NCI-H2081 treated with DMSO at 0.1 percent for 48 hours (cell line): Measurements from ENCODE around the gene LRFN2.

Experiments
- DNase-seq: peaks from one replicate; lab custom pipeline; 2025; lab: John Stamatoyannopoulos, UW

LRFN2 gene

DNA sequence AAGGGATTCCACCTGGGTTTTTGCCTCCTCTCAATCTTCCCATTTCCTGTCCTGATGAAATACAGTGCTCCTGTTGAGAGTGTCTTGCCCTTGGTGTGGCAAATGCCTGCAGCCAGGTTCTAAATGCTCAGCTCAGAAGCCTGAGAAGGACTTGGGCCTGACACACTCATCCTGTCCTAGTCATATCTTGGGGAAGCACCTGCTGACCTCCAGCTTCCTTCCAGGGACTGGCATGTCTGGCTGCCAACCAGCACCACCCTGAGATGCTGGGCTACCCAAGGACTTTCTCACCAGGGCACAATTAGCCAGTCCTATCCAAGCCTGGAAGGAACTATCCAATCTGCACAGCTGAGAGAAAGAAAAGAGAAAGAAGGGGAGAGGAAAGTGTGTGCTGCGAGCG lies 43.4 kb downstream of the LRFN2 start:
- no peak for DNase-seq

DNA sequence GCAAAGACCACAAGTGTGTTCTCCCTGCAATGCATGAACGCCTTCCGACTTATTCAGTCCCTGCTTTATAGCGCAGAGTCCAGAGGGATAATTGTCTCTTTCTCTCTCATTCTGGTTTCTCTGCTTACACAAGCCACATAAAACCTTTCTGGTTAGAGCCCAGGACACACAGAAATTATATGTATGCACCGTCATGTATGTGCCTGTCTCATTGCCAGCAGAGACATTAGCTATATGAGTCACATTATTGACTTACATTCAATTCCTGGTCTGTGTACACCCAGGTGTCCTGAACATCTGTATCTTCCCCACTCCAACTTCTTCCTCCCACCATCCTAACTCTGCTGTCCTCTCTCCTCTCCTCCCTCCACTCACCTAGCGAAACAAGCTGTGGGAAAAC lies 44.0 kb downstream of the LRFN2 start:
- no peak for DNase-seq

DNA sequence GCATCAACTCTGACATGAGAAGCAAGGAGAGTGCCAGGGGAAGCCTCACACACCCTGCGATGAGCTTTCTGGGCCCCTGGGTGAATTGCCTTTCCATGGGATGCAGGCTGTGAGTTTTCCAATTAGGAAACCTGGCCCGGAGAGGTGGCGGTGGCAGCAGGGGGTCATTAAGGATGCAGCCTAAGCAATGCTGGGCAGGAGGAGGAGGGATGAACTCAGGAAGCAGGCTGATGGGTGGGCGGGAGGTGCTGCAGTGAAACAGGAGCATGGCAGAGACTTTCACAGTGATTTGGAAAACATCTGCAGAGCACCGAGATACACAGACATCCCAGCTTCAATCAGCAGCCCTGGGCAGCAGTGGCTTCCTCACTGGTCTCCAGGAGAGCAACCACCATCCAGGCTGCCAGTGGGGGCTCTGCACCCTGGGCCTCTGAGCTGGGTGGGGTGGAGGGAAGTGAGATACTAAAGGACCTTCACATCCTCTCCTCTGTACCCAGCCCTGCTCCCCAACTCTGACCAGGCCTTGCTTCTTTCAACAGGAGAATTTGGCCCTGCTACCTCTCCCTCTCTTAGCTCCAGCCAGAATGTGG lies 44.9 kb downstream of the LRFN2 start:
- no peak for DNase-seq

DNA sequence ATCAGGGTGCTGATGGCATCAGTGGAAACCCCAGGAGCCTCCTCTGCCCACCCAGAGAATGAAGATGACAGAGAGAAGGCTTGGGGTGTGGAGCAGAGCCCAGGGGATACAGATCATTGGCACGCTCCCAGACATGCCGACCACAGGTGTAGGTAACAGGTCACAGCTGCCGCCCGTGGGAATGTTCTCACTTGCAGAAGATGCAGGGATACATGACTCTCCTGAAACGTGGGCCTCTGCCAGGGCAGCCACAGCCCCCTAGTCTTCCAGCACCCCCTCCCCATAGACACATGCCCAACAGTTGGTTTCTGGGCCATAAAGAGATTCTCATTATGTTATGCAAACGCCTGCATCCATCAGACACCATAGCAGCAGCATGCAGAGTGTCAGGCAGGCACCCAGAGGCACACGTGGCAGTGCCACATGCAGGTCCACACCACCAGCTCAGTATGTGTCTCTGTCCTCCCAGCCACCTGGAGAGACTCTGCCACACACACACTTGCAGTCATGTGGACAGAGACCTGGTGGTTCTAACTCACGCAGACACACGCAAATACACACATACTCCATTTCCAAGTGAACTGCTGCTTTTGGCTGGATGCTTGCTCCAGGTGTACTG lies 45.5 kb downstream of the LRFN2 start:
- no peak for DNase-seq

DNA sequence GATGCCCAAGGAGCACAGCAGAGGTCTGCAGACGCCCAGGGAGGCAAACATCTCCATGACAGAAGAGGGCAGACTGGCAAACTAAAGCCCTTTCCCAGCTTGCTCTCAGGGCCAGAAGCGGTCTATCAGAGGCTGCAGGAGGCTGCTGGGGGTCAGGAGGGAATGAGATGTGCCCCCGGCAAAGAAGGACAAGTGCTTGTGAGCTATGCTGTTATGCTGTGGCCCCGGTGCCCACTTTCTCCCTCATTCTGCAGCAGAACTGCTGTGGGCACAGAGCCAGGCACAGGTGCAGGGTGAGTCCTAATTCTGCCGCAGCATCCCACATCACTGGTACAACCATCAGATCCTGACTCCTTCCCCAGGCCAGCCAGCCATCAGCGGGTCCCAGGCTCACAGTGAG lies 46.4 kb downstream of the LRFN2 start:
- DNase-seq: no peak

DNA sequence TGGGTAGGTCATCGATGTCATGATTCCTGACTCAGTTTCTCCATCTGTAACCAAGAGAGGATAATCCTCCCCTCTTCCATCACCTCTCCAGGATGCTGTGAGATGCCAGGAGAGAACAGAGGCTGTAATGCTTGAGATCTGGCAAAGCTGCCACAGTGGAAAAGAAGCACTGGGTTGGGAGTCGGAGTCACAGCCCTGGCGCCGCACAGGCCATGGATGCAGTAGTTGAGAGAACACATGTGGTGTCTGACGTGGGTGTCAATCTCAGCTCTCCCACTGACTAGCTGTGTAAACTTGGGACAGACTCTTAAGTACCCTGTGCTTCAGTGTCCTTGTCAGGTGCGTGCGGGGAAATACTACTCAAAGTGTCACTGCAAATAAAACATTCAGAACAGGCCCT lies 47.3 kb downstream of the LRFN2 start:
- DNase-seq: no peak

DNA sequence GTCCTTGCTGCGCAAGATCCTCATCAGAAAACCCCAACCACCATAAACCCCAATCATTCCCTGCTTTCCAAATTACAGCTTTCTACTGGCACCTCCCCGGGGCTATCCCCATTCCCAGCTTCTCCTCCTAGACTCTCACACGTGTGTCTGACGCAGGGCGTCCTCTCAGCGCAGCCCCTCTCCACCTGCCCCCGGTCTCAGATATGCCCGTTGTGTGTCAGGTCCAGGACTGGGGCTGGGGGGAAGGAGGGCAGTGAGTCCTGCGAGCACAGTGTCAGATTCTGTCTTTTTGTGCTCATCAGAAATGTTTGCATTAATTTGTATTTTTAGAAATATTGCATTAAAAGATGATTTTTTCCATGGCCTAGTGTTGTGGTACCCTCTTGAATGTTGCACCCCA lies 48.6 kb downstream of the LRFN2 start:
- DNase-seq: no peak

DNA sequence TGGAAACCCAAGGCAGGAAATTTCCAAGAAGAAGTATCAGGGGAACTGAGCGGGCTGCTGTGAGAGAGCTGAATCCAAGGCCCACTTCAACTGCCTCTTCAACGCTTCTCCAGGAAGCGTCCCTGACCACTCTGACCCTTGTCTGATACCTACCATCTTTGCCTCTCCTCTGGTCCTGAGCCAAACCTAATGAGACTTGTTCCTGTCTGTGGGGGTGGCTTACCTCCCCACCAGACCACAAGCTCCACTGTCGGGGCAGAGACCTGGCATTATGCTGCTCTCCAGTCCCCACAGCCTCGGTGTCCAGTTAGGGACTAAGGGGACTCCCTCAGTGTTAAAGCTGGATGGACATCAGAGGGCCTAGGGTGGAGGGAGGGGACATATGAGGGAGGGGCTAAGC lies 49.7 kb downstream of the LRFN2 start:
- no peak for DNase-seq

DNA sequence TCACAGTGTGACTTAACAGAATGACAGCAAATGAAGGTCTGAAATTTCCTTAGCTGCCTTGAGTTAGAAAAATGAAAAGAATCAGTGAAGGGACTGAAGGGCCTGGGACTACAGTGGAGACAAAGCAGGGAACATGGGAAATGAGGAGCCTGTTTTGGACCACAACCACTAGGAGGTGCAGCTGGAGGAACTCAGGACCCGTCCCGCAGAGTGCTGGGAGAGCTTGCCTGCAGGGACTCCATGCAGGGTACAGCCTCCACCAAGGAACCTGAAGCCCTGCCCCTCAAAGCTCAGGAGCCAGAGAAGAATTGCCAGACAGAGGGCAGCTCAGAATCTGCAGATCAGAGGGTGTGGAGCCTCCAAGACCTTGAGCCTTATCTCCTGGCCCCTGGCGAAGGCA lies 50.7 kb downstream of the LRFN2 start:
- no peak for DNase-seq

DNA sequence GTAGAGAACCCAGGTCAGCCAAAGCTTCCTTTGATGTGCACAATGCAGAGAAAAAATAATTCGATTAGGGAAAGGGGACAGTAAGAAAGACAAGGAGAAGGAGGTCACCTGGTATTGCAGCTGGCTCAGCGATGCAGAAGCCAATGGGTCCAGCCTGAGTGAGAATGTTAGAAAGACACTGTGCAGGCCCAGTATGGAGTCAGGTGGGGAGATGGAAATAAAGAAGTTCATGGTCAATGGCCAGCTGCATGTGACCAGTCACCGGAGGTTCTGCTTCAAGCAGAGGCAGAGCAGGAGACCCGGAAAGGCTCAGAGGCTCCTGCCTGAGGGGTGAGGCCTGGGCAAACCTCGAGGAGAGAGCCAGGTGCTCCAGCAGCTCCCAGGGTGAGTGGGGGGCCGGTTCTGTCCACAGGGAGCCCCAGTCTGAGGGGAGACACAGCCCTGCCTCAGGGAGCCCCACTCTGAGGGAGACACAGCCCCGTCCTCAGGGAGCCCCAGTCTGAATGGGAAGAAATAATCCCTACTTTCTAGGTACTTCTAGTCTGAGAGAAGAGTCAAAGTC lies 51.3 kb downstream of the LRFN2 start:
- DNase-seq: no peak

DNA sequence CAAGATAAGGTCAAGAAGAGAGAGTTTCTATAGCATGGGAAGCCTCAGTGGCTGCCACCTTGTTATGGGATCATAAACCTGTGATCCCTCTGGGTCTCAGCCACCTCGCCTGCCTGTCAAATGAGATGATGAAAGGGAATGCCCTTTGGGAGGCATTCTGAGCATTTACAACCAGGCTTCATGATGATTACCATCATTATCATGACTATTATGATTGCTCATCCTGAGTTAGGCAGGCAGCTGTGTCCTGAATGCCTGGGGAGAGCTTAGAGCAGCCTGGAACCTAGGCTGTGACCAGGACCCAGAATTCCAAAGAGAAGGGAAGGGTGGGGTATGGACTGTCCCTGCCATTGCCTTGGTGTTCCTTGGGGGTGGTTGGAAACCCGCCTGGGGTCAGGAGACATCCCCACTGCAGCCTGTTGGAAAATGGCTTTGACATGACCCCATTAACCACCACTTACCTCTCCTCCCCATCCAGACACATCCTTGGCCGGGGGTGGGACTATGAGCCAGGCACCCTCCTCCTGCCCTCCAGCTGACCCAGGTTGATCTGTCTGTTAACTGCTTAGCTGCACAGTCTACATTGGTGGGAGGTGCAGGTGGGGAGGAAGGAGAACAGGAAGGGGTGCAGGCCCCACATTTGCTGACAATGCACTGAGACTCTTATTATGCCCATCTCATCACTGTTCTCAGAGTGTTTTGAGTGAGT lies 51.9 kb downstream of the LRFN2 start:
- DNase-seq: no peak

DNA sequence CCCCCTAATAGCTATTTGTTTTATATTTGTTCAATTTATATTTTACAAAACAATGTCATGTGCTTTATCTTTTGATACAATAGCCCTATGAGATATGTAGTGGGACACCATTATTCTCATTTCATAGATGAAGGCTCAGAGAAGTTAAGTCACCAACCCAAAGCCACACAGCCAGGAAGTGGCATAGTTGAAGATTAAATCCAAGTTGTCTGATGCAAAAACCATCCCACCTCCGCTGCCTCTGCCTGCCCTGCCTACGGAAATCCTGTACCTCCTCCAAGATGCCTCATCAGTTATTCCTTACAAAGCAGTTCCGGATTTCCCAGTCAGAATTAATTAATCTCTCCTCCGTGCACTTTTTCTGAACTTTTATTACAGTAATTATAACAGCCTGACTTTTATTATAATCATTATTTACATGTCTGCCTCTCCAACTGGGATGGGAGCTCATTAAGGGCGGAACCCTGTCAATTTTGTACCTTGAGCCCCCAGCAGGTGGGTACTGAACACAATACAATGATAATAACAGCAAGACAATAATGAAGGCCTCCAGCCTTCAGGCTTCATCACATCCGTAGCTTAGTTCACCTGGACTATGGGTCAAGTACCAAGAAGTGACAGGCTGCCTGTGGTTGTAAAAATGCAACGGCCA lies 54.7 kb downstream of the LRFN2 start:
- peak; percentile 73 for DNase-seq

DNA sequence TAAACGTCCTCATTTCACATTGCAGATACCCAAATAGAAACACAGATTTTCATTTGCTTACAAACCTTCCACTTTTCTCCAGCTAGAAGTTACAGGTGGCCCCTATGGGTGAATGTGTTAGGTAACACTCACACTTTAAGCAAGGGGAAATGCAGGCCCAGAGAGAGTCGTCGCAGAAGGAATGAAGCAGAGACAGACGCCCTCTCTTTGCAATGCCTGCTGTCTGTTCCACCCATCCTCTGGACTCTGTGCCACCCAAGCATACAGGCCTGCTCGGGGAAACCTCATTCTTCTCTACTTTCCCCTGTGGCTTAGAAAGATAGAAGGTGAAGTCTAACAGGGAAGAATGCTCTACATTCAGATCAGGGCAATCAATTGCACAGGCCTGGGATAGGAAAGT lies 57.2 kb downstream of the LRFN2 start:
- DNase-seq: no peak

DNA sequence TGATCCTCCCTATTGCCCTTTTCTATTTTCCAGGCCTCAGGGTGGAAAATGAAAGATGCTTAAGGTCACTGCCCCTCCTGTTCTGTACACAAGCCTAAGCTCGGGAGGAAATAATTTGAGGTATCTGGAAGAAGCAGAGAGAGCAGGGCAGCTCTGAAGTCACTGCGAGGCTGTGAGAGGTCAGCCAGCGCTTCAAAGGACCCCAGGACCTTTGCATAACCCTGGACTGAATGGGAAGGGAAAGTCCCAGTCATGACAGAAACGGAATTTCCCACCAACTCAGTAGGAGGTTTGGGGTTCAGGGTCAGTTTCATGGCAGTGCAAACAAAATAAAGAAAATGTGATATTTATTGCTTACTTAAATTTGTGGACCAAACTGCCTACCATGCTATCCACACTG lies 58.1 kb downstream of the LRFN2 start:
- DNase-seq: no peak

DNA sequence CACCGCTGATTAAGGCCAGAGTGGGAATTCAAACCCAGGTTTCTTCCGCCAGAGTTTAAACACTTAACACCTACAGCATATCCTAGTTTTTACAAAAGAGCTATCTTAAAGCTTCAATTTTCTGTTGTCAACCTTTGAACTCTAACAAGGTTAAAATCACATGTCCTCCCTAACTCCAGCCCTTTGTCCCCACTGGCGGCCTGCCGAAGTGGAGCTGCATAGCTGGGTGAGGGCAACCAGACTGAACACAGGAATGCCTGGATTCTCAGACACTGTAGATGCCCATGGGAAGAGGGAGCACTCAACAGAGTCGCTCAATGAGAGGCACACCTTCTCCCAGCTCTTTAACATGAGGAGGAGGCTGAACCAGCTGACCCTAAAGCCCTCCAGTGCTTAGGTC lies 59.1 kb downstream of the LRFN2 start:
- no peak for DNase-seq

DNA sequence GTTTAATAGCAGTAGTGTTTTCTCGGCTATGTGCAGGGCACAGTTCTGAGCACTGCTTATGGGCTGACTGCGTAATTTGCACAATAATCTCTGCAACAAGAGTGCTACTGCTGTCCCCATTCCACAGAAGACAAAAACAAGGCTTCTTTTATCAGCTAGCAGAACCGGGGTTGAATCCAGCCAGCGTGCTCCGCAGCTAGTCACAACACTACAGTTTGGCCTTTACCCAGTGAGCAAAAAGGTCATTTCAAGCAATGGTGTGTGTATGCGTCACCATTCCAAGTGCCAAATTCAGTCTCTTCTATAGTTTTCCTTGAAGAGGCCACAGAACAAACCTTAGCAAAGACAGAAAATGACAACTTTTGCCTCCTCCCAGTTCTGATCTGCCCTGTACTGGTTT lies 61.1 kb downstream of the LRFN2 start:
- DNase-seq: no peak

DNA sequence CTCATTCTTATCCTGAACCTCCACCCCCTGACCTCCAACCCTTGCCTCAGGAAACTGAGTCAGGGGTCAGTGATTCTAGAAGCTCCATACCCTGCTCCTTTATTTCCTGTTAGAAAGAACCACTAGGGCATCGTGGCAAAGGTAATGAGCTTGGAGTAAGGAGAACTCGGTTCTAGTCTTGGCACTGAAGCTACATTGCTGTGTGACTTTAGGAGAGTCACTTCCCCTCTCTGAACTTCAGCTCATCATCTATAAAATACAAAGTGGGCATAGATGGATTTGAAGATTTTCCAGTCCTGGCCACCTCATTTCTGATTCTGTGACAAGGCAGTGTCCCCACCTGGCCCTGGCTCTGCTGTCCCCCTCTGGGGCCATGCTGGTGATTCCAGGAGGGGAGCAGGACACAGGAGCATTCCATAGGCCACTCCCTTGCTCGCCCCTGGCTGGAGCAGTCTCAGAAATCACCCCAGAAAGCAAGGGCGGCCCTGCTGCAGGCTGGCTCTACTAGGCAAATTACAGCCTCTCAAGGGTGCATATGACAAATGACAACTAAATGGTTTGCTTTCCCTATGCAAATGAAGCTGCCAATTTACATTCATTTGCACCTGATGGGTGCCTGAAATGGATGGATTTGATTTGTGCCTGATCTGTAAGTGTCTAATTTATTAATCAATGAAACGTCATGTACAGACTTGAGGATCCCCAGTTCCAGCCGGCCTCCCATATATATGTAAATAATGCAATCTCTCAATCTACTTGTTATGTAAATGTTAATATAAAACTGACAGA lies 62.2 kb downstream of the LRFN2 start:
- DNase-seq: no peak

DNA sequence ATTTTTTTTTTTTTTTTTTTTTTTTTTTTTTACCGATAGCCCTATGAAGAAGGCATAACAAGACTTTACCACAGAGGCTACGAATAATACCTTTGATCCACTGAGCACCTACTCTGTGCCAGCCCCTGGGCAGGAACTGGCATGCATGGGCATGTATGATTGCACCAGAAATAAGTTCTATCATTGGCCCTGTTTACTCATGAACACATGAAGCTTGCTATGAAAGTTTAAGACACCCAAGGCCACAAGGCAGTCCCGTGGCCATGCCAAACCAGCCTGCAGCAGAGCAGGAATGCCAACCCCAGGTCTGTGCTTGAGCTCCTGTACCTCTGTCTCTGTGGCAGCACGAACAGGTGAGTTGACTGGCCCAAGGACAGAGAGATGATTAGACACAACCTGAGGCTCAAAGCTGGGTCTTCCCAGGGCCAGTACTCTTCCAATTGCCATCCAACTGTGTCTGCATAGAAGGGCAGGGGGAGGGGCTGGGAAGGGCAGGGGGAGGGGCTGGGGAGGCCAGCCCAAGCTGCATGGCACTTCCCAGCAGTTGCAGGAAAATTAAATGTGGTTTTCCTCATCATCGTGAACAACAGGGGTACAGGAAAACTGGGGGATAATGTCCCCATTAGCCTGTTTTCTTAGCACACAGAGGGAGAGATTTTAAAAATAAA lies 63.5 kb downstream of the LRFN2 start:
- no peak for DNase-seq

DNA sequence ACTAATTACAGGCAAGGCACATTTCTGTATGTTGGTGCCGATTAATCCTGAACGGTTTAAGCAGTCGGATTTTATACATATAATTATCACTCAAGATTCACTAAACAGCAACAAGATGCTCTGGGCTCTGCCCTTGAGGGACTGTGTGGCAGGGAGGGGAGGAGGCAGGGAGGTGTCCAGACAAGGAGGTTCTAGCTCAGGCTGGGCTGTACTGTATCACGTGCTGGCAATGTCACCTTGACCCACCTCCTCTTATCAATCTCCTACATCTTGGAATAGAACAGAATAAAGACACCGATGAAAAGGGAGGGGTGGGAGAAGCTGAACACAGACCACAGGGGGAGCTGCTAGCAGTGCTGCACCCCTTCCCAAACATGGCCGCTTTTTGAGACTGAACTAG lies 65.7 kb downstream of the LRFN2 start:
- no peak for DNase-seq

DNA sequence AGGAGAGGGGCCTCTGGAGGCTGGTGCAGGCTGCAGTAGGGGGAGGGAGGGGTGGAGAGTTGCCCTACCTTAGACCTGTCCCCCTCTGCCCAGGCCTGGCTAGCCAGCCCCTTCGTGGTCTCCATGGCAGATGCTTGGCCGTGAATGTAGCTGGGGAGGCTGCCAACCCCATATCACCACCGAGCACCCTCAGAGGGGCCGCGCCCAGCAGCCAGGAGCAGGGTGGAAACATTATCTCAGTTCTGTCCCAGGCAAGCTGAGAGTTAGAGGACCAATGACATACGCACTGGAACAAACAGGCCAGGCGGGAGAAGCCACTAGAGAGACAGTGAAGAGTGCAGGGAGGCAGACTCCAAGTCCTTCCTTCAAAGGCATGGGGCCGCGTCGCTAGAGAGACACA lies 66.5 kb downstream of the LRFN2 start:
- no peak for DNase-seq

DNA sequence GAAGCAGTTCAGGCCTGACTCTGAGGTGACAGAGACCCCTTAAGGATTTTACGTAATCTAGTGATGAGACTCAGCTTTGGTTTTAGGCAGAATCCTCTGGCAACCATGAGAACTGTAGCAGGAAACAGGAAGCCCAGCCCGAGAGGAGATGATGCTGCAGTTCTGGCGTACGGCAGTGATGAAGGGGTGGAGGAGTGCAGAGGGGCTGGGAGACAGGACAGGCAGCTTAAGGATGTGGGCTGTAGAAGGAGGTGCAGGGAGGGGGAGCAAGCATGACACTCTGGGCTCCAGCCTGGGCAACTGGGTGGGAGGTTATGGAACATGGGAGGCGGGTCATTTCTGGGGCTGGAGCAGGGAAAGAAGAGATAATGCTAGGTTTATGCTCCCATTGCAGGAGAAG lies 67.1 kb downstream of the LRFN2 start:
- no peak for DNase-seq

DNA sequence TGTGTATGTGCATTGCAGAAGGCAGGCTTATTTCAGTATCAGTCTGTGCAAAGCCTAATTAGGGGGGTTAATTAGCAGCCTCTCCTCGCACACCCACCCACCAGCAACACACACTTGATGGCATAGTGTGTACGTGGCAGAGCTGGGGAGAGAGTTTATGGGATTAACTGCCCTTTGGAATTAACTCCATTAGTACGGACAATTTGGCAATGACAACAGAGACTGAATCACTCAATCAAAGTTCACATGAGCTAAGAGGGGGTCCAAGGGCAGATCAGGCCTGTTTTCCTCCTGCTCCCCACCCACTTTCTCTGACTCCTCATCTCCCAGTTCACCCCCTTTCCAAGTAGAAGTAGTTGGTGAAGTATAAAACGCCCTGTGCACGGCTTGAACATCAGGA lies 69.5 kb downstream of the LRFN2 start:
- no peak for DNase-seq
